Transverse colon (tissue), 3 donors: Measurements from ENCODE around the gene BRAT1.
A peak's percentile ranks its signal among the peaks of the same experiment; 100 is the strongest.

ENCODE experiments used
- POLR2A ChIP-seq: fragments of 450-650 bp; IDR thresholded peaks from one replicate; pipeline ENCODE4 v1.6.1; 2016; ENCODE audit warnings: antibody characterized with exemption, mild to moderate bottlenecking, moderate library complexity
- POLR2AphosphoS5 ChIP-seq, 3 donors: sonication (generic); formaldehyde crosslinking; IDR thresholded peaks; one replicate each; pipeline ENCODE4 v1.6.1; 2016; ENCODE audit warnings: antibody characterized with exemption in 3 of 3

- TF ChIP-seq POLR2A (no peak), POLR2AphosphoS5 (IDR thresholded peaks at IDR 0.05) (peak in 1 of 3 donors; percentile 13)
Observed at GRCh38 chr7:2526659-2527504, 28.4 kb downstream of the BRAT1 start.
